HTERT RPE-1 (cell line): Measurements from ENCODE around the gene SLC34A2.
"Not testable (repeated sequence)": the region's sequence is repeated elsewhere in the genome, so short reads cannot be mapped to it uniquely, and the experiment has no call there.

Experiments
- in situ Hi-C: fragments of 300-500 bp; cut with MboI; formaldehyde crosslinking; loops from 4 replicates; pipeline ENCODE4 v1.14.3; 2020; ENCODE audit warnings: low sequenced_read_pairs

Gene SLC34A2, protein sequence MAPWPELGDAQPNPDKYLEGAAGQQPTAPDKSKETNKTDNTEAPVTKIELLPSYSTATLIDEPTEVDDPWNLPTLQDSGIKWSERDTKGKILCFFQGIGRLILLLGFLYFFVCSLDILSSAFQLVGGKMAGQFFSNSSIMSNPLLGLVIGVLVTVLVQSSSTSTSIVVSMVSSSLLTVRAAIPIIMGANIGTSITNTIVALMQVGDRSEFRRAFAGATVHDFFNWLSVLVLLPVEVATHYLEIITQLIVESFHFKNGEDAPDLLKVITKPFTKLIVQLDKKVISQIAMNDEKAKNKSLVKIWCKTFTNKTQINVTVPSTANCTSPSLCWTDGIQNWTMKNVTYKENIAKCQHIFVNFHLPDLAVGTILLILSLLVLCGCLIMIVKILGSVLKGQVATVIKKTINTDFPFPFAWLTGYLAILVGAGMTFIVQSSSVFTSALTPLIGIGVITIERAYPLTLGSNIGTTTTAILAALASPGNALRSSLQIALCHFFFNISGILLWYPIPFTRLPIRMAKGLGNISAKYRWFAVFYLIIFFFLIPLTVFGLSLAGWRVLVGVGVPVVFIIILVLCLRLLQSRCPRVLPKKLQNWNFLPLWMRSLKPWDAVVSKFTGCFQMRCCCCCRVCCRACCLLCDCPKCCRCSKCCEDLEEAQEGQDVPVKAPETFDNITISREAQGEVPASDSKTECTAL

DNA sequence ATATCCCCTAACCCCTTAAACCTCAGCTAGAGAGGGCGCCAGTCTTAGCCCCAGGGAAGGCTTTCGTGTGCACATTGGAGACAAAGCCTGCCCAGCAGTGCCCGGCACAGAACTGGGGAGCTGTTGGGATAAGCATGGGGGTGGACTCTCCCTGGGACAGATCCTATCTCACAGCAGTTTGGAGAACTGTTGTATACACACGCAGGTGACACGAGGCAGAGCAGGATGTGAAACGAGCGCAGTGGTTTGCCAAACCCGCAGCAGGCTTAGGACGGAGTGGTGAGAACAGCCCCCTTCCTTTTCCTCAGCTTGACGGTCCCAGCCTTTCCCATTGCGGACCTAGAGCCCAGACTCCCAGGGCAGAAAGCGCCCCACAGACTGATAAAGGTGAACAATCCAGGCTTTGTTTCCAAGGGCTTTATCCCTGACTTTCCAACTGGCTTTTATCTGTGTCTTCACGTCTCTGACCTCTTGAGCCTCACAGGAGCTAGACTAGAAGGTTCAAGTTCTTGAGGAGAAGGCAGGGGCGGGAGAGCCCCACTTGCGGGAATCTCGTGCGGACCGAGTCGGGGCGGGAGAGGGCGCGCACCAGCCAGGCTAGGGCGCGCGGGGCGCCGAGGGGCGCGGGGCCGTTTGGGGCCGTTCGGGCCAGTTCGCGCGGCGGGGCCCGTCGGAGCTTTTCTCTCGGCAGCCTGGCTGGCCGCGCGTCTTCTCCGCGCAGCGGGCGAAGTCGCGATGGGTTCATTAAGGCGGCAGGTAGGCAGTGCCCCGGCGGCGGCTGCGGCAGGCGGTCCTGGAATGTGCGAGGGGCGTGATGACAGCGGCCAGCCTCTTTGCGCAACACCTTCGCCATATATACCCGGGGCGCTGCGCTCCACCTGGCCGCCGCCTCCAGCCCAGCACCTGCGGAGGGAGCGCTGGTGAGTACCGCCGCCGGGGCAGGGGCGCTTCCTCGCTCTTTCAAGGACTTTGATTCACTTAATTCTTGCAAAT is at the start of gene SLC34A2:
Gene SLC34A2, plus strand, starts transcription at position 881 of the 993 bp plus-strand sequence. CDS start 6,650 bp downstream, outside the sequence.
- in situ Hi-C loops: no loop called here

DNA sequence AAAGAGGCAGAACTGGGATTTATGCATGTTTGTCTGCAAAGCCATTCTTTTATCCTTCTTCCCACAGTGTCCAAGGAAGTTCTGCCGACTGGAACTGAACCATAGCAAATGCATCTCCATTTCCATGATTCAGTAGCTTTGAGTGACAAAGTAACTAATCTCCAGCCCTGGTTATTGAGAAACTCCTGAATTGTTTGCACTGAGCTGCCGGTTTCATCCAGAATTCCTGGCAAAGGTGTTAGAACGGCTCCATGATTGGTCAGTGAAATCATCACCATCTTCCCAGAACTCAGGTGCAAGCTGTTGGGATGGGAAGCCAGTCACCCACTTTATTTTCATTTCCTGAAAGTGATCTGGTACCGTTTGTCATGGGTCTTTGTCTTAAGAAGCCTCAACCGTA is 47.0 kb upstream of the SLC34A2 start:
- in situ Hi-C loops: no loop called here

DNA sequence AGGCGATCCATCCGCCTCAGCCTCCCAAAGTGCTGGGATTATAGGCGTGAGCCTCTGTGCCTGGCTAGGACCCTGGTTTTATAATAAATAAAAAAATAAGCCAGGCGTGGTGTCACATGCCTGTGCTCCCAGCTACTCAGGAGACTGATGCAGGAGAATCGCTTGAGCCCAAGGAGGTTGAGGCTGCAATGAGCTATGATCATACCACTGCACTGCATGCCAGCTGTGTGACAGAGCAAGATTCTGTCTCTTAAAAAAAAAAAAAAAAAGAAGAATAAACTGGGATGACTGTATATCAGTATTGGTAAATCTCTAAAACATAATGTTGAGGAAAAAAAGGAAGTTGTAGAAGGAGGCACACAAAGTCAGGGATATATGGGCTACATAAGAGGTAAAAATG is 45.7 kb upstream of the SLC34A2 start:
- in situ Hi-C loops: no loop called here

DNA sequence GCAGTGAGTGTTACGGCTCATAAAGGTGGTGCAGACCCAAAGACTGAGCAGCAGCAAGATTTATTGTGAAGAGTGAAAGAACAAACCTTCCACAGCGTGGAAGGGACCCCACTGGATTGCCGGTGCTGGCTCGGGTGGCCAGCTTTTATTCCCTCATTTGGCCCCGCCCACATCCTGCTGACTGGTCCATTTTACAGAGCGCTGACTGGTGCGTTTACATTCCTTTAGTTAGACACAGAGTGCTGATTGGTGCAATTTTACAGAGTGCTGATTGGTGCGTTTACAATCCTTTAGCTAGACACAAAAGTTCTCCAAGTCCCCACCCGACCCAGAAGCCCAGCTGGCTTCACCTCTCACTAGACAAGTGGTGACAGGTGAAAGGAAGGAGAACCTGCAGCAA is 42.0 kb upstream of the SLC34A2 start:
- in situ Hi-C loops: not testable (repeated sequence)

DNA sequence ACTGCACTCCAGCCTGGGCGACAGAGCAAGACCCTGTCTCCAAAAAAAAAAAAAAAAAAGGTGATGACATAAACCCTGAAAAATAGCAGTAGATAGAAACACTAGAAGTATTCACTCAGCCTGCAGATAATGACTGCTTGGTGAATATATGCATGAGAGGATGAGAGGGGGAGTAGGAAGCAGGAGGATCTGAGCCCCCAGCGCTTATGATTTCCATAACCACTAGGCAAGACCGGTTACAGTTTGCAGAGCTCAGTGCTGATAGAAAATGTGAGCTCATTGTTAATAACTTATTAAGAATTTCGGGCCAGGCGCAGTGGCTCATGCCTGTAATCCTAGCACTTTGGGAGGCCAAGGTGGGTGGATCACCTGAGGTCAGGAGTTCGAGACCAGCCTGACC is 40.8 kb upstream of the SLC34A2 start:
- in situ Hi-C loops: no loop called here

DNA sequence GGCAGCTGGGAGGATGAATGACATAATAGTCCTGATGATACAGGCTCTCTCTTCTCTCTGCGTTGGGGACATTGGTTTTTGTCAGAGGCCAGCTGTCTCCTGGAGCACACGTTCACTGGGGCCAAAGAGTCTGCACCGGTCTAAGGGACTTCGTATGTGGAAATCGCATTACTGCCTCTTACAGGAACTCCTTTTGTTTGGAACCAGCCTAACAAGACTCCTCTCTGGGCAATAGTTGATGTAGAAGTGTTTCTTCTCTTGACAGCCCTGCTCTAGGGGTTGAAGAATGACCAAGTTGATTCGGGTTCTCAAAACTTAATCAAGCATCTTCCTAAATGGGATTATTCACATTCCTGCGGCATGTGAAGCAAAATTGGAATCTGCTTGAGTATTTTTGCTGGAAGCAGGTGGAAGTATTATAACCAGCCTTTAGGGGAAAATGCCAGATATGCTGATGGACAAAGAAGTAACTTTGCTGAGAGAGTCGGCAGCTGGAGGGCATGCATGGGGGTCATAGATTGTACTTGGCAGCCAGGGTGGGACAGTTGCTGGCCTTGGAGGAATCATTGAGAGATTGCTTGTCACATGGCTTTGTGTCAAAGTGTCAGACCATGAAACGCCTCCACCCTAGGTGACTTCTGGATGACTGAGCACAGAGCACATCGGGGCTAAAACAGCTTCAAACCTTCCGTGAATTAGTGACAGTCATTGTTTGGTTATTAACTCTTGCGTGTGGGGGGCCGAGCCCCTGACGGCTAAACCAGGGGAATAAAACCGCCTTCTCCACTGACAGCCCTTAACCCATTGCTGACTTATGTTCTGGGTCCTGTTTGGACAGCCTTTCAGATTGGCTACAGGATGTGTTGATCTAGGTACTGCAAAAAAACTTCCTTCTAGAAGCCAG is 34.4 kb upstream of the SLC34A2 start:
- in situ Hi-C loops: no loop called here

DNA sequence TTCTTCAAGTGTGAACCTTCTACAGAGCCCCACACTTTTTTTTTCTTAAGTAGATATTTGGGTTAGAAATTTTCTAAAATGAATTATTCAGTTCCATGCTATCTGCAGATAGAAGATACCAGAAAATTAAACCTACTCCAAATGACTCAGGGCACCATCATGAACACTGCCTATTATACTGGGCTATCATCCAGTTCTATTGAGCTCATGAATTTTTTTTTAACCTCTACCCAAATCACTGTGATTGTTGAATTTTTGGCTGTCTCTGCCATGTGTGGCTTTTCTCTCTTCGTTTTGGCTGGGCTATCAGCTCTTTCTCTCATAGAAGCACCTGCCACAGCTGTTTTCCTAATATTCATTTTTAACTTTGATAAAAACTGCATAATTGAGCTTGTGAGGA is 31.0 kb upstream of the SLC34A2 start:
- in situ Hi-C loops: no loop called here

DNA sequence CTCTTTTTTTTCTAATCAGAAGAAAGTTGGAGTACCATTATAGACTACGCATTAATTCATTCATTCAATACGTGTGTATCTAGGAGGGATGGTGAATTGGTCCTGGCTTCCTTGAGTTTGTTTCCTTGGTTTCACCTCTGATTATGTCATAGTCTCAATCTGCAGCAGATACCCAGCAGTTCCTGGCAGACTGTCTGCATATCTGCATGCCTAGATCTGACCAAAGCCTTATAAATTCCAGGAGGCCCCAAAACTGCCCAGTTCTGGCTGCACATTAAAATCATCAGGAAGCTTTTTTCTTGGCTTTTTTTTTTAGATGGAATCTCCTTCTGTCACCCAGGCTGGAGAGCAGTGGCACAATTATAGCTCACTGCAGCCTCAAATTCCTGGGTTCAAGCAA is 27.2 kb upstream of the SLC34A2 start:
- in situ Hi-C loops: no loop called here

DNA sequence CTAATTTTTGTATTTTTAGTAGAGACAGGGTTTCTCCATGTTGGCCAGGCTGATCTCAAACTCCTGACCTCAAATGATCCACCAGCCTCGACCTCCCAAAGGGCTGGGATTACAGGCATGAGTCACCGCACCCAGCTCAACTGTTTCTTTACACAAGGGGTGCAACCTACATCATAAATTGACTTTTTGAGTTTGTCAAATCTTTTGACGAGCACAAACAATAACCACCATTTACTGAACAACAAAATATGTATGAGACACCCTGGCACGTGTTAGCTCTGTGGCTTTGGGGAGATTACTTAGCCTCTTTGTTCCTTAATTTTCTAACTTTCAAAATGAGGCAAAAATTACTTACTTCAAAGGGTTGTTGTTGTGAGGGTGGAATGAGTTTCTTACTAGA is 23.5 kb upstream of the SLC34A2 start:
- in situ Hi-C loops: no loop called here

DNA sequence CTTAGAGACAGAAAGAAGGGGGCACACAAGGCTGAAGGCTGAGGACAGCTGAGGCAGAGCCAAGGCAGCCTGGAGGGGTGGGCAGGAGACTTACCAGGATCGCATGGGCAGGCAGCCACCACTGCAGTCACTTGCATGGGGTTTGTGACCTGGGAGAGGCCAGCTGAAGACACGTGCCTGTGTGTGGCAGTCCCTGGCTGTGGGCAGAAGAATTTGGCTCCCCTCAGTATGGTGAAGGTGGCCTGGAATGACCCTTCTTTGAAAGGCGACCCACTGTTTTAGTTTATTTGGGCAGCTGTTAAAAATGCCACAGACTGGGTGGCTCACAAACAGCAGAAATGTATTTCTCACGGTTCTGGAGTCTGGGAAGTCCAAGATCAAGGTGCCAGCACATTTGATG is 22.1 kb upstream of the SLC34A2 start:
- in situ Hi-C loops: no loop called here

DNA sequence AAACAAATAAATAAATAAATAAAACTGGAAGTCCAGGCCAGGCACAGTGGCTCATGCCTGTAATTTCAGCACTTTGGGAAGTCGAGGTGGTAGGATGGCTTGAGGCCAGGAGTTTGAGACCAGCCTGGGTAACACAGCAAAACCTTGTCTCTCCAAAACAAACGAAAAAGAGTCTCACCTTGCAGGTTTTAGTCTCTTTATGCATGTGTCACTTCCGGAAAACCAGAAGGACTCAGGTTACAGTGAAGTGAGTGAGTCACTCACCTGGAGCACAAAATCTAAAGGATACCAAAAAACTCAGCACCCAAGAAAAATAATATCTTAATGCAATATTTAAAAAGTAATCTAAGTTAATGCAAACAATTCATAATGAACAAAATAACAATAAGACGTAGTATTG is 20.1 kb upstream of the SLC34A2 start:
- in situ Hi-C loops: no loop called here

DNA sequence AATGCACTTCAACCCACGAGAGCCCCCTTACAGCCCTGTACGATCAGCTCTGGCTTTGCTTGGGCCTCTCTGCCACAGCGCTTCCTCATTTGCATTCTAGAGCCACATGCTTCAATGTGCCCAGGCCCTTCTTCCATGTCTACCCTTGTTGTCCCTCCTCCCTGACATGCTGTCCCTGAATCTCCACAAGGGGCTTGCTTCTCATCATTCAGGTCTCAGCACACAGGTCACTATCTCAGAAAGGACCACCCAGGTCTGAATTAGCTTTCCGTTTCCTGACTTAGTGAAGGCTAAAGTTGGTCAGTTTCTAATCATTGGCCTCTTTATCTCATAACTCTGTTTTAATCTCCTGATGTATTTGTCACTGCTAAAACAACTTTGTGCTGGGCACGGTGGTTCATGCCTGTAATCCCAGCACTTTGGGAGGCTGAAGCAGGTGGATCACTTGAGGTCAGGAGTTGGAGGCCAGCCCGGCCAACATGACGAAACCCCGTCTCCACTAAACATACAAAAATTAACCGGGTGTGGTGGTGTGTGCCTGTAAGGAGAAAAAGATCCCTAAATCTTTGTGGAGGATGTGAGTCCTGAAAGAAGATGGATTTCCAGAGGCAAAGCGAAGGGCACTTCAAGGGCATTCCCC is 17.9 kb upstream of the SLC34A2 start:
- in situ Hi-C loops: no loop called here

DNA sequence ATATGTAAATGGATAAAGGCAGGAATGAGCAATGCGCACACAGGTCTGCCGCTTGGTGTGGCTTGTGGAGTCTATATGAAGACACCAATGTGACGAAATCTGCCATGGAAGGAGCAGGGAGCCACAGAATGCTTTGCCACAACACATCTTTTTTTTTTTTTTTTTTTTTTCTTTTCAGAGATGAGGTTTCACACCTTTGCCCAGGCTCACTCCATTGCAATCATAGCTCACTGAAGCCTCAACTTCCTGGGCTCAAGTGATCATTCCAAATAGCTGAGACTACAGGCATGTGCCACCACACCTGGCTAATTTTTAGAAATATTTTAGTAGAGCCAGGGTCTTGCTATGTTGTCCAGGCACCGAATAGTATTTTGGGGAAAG is 17.4 kb upstream of the SLC34A2 start:
- in situ Hi-C loops: no loop called here

DNA sequence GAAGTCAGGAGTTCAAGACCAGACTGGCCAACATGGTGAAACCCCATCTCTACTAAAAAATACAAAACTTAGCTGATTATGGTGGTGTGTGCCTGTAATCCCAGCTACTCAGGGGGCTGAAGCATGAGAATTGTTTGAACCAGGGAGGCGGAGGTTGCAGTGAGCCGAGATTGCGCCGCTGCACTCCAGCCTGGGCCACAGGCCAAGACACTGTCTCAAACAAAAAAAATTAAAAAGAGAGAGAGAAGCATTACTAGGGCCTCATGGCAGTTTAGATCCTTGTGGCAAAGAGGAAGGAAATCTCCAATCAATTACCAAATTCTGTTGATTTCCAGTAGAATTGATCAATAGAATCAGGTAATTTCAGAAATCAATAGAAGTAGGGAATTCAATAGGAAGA is 16.8 kb upstream of the SLC34A2 start:
- in situ Hi-C loops: no loop called here

DNA sequence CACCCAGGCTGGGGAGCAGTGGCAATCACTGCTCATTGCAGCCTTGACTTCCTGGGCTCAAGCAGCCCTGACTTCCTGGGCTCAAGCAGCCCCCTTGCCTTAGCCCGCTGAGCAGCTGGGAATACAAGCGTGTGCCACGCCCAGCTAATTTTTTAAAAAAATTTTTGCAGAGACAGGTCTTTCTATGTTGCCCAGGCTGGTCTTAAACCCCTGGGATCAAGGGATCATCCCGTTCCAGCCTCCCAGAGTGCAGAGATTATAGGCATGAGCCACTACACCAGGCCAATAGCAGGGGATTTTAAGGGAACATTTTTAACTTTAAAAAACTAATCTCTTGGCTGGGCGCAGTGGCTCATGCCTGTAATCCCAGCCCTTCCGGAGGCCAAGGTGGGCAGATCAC is 5.3 kb upstream of the SLC34A2 start:
- in situ Hi-C loops: no loop called here

DNA sequence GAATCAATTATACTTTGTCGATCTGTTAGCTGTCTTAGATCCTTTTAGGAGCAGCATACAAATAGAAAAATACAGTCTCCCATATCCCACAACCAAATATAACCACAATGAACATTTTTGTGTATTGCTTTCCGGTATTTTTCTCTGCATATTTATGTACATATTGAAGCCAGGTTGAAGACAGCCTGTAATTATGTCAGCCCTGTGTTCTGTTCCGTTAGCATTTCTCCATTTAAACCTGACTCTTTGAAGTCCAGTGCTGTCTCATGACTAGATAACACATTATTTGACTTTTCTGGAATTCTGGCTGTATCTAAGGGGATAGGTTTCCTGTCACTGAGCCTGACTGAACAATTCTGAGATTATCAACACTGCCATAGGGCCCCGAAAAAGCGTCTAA is 4.0 kb upstream of the SLC34A2 start:
- in situ Hi-C loops: no loop called here

DNA sequence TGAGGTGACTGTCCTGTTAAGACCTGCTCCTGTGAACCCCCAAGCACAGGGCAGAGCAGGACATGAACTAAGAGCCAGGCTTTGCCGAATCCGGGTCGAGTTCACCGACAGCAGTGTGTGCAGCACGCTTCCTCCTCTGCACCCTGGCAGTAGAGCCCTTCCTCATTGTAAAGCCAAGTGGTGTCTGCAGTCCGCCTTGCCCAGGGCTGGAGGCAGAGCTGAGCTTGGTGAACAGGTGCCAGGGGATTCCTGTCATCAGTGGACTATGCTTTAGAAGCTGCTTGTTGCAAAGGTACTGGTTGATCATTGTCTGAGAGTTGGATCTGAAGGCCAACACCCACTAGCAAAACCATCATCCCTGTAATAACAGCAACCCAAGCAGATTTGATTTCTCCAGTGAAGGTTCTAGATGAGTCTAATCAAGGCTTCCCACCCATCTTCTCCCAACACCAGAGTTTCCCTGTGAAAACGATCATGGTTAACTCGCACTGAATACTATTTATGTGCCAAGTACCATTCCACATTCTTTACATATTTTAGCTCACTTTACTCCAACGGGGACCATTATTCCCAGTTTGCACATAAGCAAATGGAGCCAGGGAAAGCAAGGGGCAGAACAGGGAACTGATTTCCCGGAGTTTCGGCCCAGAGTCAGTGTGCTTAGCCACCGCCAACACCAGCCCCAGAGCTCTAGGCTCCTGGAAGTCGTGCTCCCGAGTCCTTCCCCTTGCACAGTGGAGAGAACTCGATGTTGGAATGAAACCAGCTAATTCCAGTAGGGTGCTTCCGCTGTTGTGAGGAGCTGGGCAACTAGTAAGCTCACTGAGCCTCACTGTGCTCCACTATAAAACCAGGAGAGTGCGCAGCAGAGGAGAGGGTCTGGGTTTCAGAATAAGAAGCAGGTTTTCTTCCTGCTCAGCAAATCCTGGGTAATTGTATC is 1.4 kb upstream of the SLC34A2 start:
- in situ Hi-C loops: no loop called here

DNA sequence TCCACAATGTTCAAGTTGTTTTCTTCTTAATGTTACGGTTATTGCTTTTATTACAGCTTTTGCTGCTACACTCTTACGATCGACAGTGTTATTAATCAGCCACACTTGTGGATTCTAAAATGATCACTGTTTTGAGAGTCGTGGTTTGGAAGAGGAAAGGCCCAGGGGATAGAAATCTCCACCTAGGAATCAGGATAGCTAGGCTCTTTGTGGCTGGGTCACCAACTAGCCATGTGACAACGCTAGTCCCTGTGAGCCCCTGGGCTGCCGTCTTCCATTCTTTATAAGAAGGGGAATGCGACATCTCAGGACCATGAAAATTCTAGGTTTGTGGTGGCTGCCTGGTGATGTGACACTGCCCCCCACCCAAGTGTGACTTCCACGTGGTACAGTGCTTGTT is 380 bp downstream of the SLC34A2 start:
- in situ Hi-C loops: no loop called here

DNA sequence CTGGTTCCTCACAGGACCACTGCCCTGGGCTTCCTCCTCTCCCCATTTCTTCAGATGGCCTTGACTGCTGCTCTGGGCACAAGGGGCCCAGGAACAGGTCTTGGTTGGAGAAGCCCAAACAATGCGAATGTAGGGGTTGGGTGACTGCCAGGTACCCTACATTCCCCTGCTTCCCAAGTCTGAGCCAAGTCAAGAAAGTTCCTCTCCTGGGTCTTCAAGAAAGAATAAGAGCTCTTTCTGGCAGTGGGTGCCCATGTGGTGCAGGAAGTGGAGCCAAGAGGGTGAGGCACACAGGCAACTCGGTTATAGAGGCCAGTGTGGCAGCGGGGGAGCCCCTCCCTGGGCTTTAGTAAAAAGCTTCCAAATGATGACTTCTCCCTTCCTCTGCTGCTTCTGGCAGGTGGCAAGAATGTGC is 2.7 kb downstream of the SLC34A2 start:
- in situ Hi-C loops: no loop called here
